OCI-LY1 (cell line): Measurements from ENCODE around the gene EDN2.

Source experiments
- H2AFZ ChIP-seq: fragments of 200-600 bp; sonication (generic), shearing (Covaris generic); 2 replicates; pipeline ENCODE4 v1.6.0; 2014; ENCODE audit warnings: antibody characterized with exemption, mild to moderate bottlenecking, low read length
- H3F3A ChIP-seq: fragments of 200-600 bp; sonication (generic), shearing (Covaris generic); 2 replicates; pipeline ENCODE4 v1.6.0; 2014; ENCODE audit warnings: mild to moderate bottlenecking, antibody characterized with exemption, low read length, moderate library complexity; ENCODE audit not compliant: insufficient read depth
- H3K27ac ChIP-seq: fragments of 200-600 bp; sonication (generic); 2 replicates; pipeline ENCODE4 v1.5.1; 2014; ENCODE audit warnings: low read length, mixed run types, mild to moderate bottlenecking, low read depth; ENCODE audit not compliant: poor library complexity, severe bottlenecking
- H3K27me3 ChIP-seq: fragments of 200-600 bp; sonication (generic); 2 replicates; pipeline ENCODE4 v1.6.0; 2014; ENCODE audit warnings: antibody characterized with exemption, mild to moderate bottlenecking, low read length, moderate library complexity; ENCODE audit not compliant: insufficient read depth
- H3K36me3 ChIP-seq: fragments of 200-600 bp; sonication (generic); 2 replicates; pipeline ENCODE4 v1.6.1; 2014; ENCODE audit warnings: mild to moderate bottlenecking, antibody characterized with exemption, low read length, moderate library complexity, mixed read lengths; ENCODE audit not compliant: insufficient read depth
- H3K4me1 ChIP-seq: fragments of 200-600 bp; sonication (generic); 2 replicates; pipeline ENCODE4 v1.5.1; 2014; ENCODE audit warnings: mild to moderate bottlenecking, low read length, moderate library complexity; ENCODE audit not compliant: insufficient read depth, severe bottlenecking
- H3K4me2 ChIP-seq: fragments of 200-600 bp; sonication (generic), shearing (Covaris generic); 2 replicates; pipeline ENCODE4 v1.6.1; 2014; ENCODE audit warnings: low read length
- H3K4me3 ChIP-seq: fragments of 200-600 bp; sonication (generic); 2 replicates; pipeline ENCODE4 v1.5.1; 2014; ENCODE audit warnings: low read length, low read depth, mild to moderate bottlenecking, mixed read lengths; ENCODE audit not compliant: poor library complexity, severe bottlenecking
- H3K79me2 ChIP-seq: fragments of 200-600 bp; shearing (Covaris generic); 2 replicates; pipeline ENCODE4 v1.6.1; 2016; ENCODE audit warnings: mixed run types, low read length, mixed read lengths; ENCODE audit not compliant: insufficient read depth
- H3K9ac ChIP-seq: fragments of 200-600 bp; sonication (generic), shearing (Covaris generic); 2 replicates; pipeline ENCODE4 v1.6.1; 2014; ENCODE audit warnings: mild to moderate bottlenecking, low read length, mixed read lengths
- H3K9me2 ChIP-seq: fragments of 200-600 bp; sonication (generic), shearing (Covaris generic); 2 replicates; pipeline ENCODE4 v1.6.1; 2014; ENCODE audit warnings: low read depth, mild to moderate bottlenecking, low read length, mixed read lengths
- H3K9me3 ChIP-seq: fragments of 200-600 bp; shearing (Covaris generic); 2 replicates; pipeline ENCODE4 v1.6.1; 2014; ENCODE audit warnings: low read length, mixed read lengths
- H4K20me1 ChIP-seq: fragments of 200-600 bp; sonication (generic), shearing (Covaris generic); 2 replicates; pipeline ENCODE4 v1.6.0; 2016; ENCODE audit warnings: mild to moderate bottlenecking, low read length; ENCODE audit not compliant: insufficient read depth
- EZH2 ChIP-seq: fragments of 200-600 bp; sonication (generic), shearing (Covaris generic); IDR thresholded peaks from 2 replicates; pipeline ENCODE4 v1.8.0; 2017; ENCODE audit warnings: borderline replicate concordance, mixed run types, mild to moderate bottlenecking, antibody characterized with exemption, low read length, moderate library complexity, mixed read lengths
- TF ChIP-seq, protein P1 (sequence below): fragments of 200-600 bp; sonication (generic), shearing (Covaris generic); IDR thresholded peaks from 2 replicates; pipeline ENCODE4 v1.5.1; 2017; ENCODE audit warnings: mild to moderate bottlenecking, antibody characterized with exemption, low read length, moderate library complexity, mixed read lengths

The EDN2 gene

DNA sequence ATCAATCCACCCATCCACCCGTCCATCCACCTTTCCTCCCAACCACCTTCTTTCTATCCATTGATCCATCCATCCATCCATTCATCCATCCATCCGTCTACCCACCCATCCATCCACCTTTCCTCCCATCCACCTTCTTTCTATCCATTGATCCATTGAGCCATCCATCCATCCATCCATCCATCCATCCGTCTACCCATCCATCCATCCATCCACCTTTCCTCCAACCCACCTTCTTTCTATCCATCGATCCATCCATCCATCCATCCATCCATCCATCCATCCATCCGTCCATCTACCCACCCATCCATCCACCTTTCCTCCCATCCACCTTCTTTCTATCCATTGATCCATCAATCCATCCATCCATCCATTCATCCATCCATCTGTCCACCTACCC is 5.1 kb upstream of the EDN2 start:
- H3K4me1 ChIP-seq = no peaks in the 10 kb centered on the region

DNA sequence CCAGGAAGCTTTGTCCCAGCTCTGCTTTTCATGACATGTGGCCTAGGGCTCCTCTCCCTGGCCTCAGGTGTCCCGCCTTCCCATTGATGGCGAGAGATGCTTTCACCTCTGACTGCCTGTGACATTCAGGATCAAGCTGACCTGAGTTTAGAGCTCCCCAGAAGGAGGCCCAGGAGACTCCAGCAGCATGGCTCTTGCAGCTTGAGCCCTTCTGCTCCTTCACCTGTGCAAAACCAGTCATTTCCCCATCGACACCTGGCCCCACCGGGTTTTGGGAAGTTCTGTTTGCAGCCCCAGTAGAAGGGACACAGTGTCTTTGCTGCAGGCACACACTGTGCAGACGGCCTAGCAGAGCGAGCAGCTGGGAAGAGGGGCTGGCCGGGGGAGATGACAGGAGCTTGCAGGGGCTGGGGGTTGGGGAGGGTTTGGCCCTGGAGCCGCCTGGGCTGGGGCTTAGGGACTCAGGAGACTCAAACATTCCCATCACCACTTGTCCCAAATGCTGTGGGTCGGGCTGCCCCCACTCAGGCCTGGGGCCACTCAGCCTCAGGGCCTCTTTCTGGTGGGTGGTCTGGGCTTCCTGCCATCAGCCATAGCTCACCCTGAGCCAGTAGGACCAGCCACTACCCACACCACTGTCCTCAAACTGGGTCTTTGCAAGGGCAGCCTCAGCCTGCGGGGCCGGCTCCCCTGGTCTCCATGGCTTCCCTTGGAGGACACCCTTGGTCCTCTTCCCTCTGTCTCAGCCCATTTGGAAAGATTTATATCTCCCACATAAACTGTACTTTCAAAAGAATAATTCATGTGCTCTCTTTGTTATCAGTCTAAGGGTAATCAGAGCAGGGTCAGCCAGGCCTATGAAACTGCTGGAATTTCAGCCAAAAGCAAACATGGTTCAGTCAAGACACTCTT is 3.8 kb upstream of the EDN2 start:
- Histone ChIP-seq H3K9me3 (no peaks in the 10 kb centered on the region), H3K9ac (no peak overlapping the region), H3K27ac (no peak overlapping the region), H3K4me3 (no peak overlapping the region), H3K4me2 (no peak overlapping the region), H4K20me1 (no peaks in the 10 kb centered on the region), H3K27me3 (0 out of 2 replicates have a peak, but pooled peaks cover 4% of the 10 kb centered on the region), H3K79me2 (no peaks in the 10 kb centered on the region), H3F3A (no peaks in the 10 kb centered on the region), H3K4me1 (no peaks in the 10 kb centered on the region), H3K9me2 (no peaks in the 10 kb centered on the region), H2AFZ (no peak overlapping the region), H3K36me3 (no peaks in the 10 kb centered on the region)
- no peak for TF ChIP-seq EZH2
- TF ChIP-seq, protein P1, sequence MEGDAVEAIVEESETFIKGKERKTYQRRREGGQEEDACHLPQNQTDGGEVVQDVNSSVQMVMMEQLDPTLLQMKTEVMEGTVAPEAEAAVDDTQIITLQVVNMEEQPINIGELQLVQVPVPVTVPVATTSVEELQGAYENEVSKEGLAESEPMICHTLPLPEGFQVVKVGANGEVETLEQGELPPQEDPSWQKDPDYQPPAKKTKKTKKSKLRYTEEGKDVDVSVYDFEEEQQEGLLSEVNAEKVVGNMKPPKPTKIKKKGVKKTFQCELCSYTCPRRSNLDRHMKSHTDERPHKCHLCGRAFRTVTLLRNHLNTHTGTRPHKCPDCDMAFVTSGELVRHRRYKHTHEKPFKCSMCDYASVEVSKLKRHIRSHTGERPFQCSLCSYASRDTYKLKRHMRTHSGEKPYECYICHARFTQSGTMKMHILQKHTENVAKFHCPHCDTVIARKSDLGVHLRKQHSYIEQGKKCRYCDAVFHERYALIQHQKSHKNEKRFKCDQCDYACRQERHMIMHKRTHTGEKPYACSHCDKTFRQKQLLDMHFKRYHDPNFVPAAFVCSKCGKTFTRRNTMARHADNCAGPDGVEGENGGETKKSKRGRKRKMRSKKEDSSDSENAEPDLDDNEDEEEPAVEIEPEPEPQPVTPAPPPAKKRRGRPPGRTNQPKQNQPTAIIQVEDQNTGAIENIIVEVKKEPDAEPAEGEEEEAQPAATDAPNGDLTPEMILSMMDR = no peak

More for the DNA sequence above, 5.1 kb upstream of the EDN2 start:
- H3K36me3 ChIP-seq = no peaks in the 10 kb centered on the region
- no peak overlapping the region for H3K4me2 ChIP-seq
- H3K9me3 ChIP-seq = no peaks in the 10 kb centered on the region
- no peaks in the 10 kb centered on the region for H3K9me2 ChIP-seq
- no peak overlapping the region for H3K4me3 ChIP-seq
- no peaks in the 10 kb centered on the region for H3F3A ChIP-seq
- no peak overlapping the region for H2AFZ ChIP-seq
- H4K20me1 ChIP-seq = no peaks in the 10 kb centered on the region
- no peak for TF ChIP-seq EZH2
- TF ChIP-seq, protein P1 = no peak
- no peak overlapping the region for H3K27ac ChIP-seq
- no peak overlapping the region for H3K9ac ChIP-seq
- no peaks in the 10 kb centered on the region for H3K79me2 ChIP-seq
- 0 out of 2 replicates have a peak, but pooled peaks cover 4% of the 10 kb centered on the region for H3K27me3 ChIP-seq

DNA sequence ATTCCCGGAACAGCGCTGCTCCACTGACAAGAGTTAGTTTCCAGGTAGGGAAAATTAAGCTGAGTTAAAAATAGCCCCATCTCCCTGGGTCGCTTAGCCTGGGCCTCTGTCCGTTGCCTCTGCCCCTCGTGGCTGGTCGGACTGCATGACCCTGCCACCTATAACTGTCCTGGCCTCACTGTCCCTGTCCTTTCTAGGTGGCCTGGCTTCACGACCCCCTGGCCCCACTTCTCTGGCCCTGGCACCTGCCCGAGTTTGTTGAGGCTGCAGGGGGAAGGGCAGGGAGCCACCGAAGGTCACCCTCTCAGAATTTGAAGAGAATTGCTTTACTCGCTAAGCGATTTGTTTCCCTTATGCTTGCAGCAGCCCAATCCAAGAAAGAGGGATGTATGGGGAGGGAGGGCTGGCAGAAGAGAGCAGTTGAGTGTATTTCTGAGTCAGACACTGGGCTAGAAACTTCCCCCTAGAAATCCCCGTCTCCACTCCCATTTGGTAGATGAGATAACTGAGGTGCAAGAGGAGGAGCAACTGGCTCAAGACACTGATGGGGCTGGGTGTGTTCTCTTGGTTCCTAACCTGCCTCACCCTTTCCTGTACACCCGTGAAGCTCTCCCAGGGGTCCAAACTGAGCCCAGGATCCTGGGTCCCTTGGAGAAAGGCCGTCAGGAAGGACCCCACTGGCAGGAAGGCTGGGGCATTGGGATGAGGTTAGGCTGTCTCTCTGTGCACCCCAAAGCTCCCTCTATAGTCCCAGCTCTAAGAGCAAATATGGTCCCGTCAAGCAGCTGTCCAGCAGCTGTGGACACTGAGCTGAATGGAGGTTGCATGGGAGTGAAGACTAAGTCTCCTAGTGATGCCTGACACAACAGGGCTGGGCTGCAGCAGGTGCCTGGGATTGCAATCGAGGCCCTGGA is 2.9 kb upstream of the EDN2 start:
- Histone ChIP-seq H3K4me2 (no peak overlapping the region), H3K27me3 (0 out of 2 replicates have a peak, but pooled peaks cover 4% of the 10 kb centered on the region), H3K27ac (no peak overlapping the region), H3K9me3 (no peaks in the 10 kb centered on the region), H2AFZ (no peak overlapping the region), H3K4me1 (no peaks in the 10 kb centered on the region), H3K36me3 (no peaks in the 10 kb centered on the region), H3F3A (no peaks in the 10 kb centered on the region), H3K4me3 (no peak overlapping the region), H3K9ac (no peak overlapping the region), H4K20me1 (no peaks in the 10 kb centered on the region), H3K9me2 (no peaks in the 10 kb centered on the region), H3K79me2 (no peaks in the 10 kb centered on the region)
- TF ChIP-seq EZH2 = no peak
- TF ChIP-seq, protein P1 = no peak
